HCT116 (cell line): Measurements from ENCODE around the gene ELL3. TPM values are rescaled to one million over a fixed set of nuclear protein-coding genes. Genes with fewer than 3 reads are reported as not detected.

Experiments
- ATAC-seq: fragments of 200-7000 bp; cut with Tn5 transposase; 2 replicates; pipeline ENCODE4 v1.9.1; 2020; ENCODE audit warnings: mild to moderate bottlenecking, moderate library complexity
- BruUV-seq: library from RNA; stranded (reverse); fragments of 400-500 nt; replicated peaks from 2 replicates; lab custom pipeline; 2021; lab: Mats Ljungman, UMichigan
- CTCF ChIA-PET: fragments of 300-600 bp; sonication (Branson Sonifier 250); formaldehyde crosslinking; loops from one replicate; lab custom pipeline; 2021; ENCODE audit warnings: antibody characterized with exemption; lab: Charles Lee
- POLR2A ChIA-PET: fragments of 300-600, 350-600 bp; sonication (Branson Sonifier 250); formaldehyde crosslinking; loops from one replicate; lab custom pipeline; 2021; ENCODE audit warnings: antibody characterized with exemption; lab: Charles Lee
- RAD21 ChIA-PET, 2 experiments: fragments of 300-600 bp; sonication (Branson Sonifier 250); formaldehyde crosslinking; loops; one replicate each; lab custom pipeline; 2023; ENCODE audit warnings: low total read pairs in 2 of 2; ENCODE audit not compliant: uncharacterized antibody in 2 of 2, unreplicated experiment in 2 of 2, low non-redundant PET in 1 of 2; lab: Charles Lee
- DNase-seq: peaks from one replicate; pipeline ENCODE4 v3.0.0-alpha.2; 2010; ENCODE audit warnings: low read depth, low spot score
- H2AFZ ChIP-seq: fragments of 200-600 bp; shearing (Covaris generic), sonication (generic); 2 replicates; pipeline ENCODE4 v1.6.1; 2017; ENCODE audit warnings: low read depth, mixed run types, mixed read lengths, antibody characterized with exemption, low read length; ENCODE audit not compliant: poor library complexity, severe bottlenecking
- H3K27ac ChIP-seq: 2 replicates; pipeline ENCODE4 v1.5.1; 2012; ENCODE audit warnings: low read depth, low read length
- H3K27me3 ChIP-seq: fragments of 200-600 bp; sonication (generic); 2 replicates; pipeline ENCODE4 v1.6.1; 2016; ENCODE audit warnings: mixed run types, low read length, mixed read lengths; ENCODE audit not compliant: insufficient read depth
- H3K36me3 ChIP-seq, 2 experiments: fragments of 200-500 bp in 1 of 2; fragments of 200-600 bp in 1 of 2; sonication (Bioruptor generic) in 1 of 2; sonication (generic) in 1 of 2; 2 replicates each; pipeline versions ENCODE4 v1.5.1 to v1.6.1; 2014 to 2016; ENCODE audit warnings: low read length in 2 of 2, inconsistent platforms in 1 of 2, mixed read lengths in 1 of 2, mixed run types in 1 of 2; ENCODE audit not compliant: insufficient read depth in 2 of 2, control insufficient read depth in 1 of 2
- H3K4me1 ChIP-seq, 2 experiments: fragments of 200-600 bp in 1 of 2; sonication (generic) in 1 of 2; 2 replicates each; pipeline versions ENCODE4 v1.5.1 to v1.6.1; 2012 to 2017; ENCODE audit warnings: low read length in 2 of 2, inconsistent platforms in 1 of 2, mild to moderate bottlenecking in 1 of 2, mixed read lengths in 1 of 2, mixed run types in 1 of 2, moderate library complexity in 1 of 2; ENCODE audit not compliant: insufficient read depth in 2 of 2, control insufficient read depth in 1 of 2
- H3K4me2 ChIP-seq: fragments of 200-600 bp; sonication (generic); 2 replicates; pipeline ENCODE4 v1.6.1; 2017; ENCODE audit warnings: mixed run types, low read length, mixed read lengths
- H3K4me3 ChIP-seq, 2 experiments: fragments of 200-600 bp in 1 of 2; sonication (generic) in 1 of 2; replicated peaks in 1 of 2; 2 replicates each; pipeline ENCODE4 v1.5.1; 2011 to 2016; ENCODE audit warnings: low read length in 2 of 2, control low read depth in 1 of 2, low read depth in 1 of 2, mild to moderate bottlenecking in 1 of 2, mixed read lengths in 1 of 2, mixed run types in 1 of 2
- H3K79me2 ChIP-seq: fragments of 200-600 bp; sonication (generic); 2 replicates; pipeline ENCODE4 v1.6.1; 2017; ENCODE audit warnings: mild to moderate bottlenecking, mixed run types, low read length, moderate library complexity, mixed read lengths; ENCODE audit not compliant: insufficient read depth
- H3K9ac ChIP-seq: fragments of 200-600 bp; sonication (generic); 2 replicates; pipeline ENCODE4 v1.6.1; 2016; ENCODE audit warnings: low read length, mixed read lengths
- H3K9me2 ChIP-seq: fragments of 200-600 bp; sonication (generic), shearing (Covaris generic); 2 replicates; pipeline ENCODE4 v1.6.1; 2017; ENCODE audit warnings: mixed run types, mild to moderate bottlenecking, moderate library complexity; ENCODE audit not compliant: insufficient read depth
- H3K9me3 ChIP-seq, 2 experiments: fragments of 200-500 bp in 1 of 2; fragments of 200-600 bp in 1 of 2; sonication (Bioruptor generic) in 1 of 2; sonication (generic) in 1 of 2; 2 replicates each; pipeline ENCODE4 v1.6.1; 2014 to 2017; ENCODE audit warnings: low read length in 2 of 2, mixed read lengths in 2 of 2, inconsistent platforms in 1 of 2, low read depth in 1 of 2, mild to moderate bottlenecking in 1 of 2, mixed run types in 1 of 2, moderate library complexity in 1 of 2; ENCODE audit not compliant: control insufficient read depth in 1 of 2, insufficient read depth in 1 of 2
- H4K20me1 ChIP-seq: fragments of 200-600 bp; sonication (generic), shearing (Covaris generic); 2 replicates; pipeline ENCODE4 v1.6.1; 2017; ENCODE audit warnings: mixed run types, mild to moderate bottlenecking, moderate library complexity; ENCODE audit not compliant: insufficient read depth
- CBX3 ChIP-seq: IDR thresholded peaks from 2 replicates; pipeline ENCODE4 v1.6.1; 2012; ENCODE audit warnings: low read depth
- CEBPB ChIP-seq: IDR thresholded peaks from 2 replicates; pipeline ENCODE4 v1.6.1; 2012; ENCODE audit warnings: low read depth
- EGR1 ChIP-seq: IDR thresholded peaks from 2 replicates; pipeline ENCODE4 v1.6.1; 2012; ENCODE audit warnings: low read depth
- EZH2 ChIP-seq: fragments of 200-600 bp; sonication (generic); IDR thresholded peaks from 2 replicates; pipeline ENCODE4 v1.6.1; 2017; ENCODE audit warnings: antibody characterized with exemption, mixed run types
- EZH2phosphoT487 ChIP-seq: fragments of 200-600 bp; IDR thresholded peaks from 2 replicates; pipeline ENCODE4 v1.6.1; 2018; ENCODE audit warnings: antibody characterized with exemption, borderline replicate concordance
- FOSL1 ChIP-seq: IDR thresholded peaks from 2 replicates; pipeline ENCODE4 v1.6.1; 2012; ENCODE audit warnings: low read depth
- JUND ChIP-seq: IDR thresholded peaks from 2 replicates; pipeline ENCODE4 v1.6.1; 2012
- POLR2A ChIP-seq: IDR thresholded peaks from 2 replicates; pipeline ENCODE4 v1.7.0; 2011; ENCODE audit warnings: borderline replicate concordance; ENCODE audit not compliant: insufficient read depth, insufficient read length; ENCODE audit errors: extremely low read depth
- RAD21 ChIP-seq: IDR thresholded peaks from 2 replicates; pipeline ENCODE4 v1.6.1; 2012; ENCODE audit warnings: low read depth, mild to moderate bottlenecking
- SP1 ChIP-seq: IDR thresholded peaks from 2 replicates; pipeline ENCODE4 v1.6.1; 2012; ENCODE audit warnings: low read depth
- SRF ChIP-seq: IDR thresholded peaks from 2 replicates; pipeline ENCODE4 v1.6.1; 2012; ENCODE audit warnings: low read depth
- TCF7L2 ChIP-seq: IDR thresholded peaks from 2 replicates; pipeline ENCODE4 v1.7.0; 2011; ENCODE audit warnings: borderline replicate concordance, inconsistent platforms; ENCODE audit not compliant: insufficient read depth, insufficient read length; ENCODE audit errors: extremely low read depth
- ZNF274 ChIP-seq: fragments of 200-500 bp; sonication (Bioruptor generic); IDR thresholded peaks from 2 replicates; pipeline ENCODE4 v1.6.1; 2014; ENCODE audit warnings: mild to moderate bottlenecking, low read depth, low read length, inconsistent platforms
- intact Hi-C: fragments of 100-400 bp; cut with micrococcal nuclease; formaldehyde crosslinking; loops from 2 replicates; pipeline ENCODE4 v1.10.0; 2022
- total RNA-seq: library from RNA; stranded (reverse); gene quantifications from one replicate; pipeline ENCODE4 v1.2.1, GENCODE V29; 2021; ENCODE audit not compliant: unreplicated experiment
- TF ChIP-seq, protein P1 (sequence below): IDR thresholded peaks from 2 replicates; pipeline ENCODE4 v1.6.1; 2012; ENCODE audit warnings: low read depth
- TF ChIP-seq, protein P2 (sequence below): IDR thresholded peaks from 2 replicates; pipeline ENCODE4 v1.6.1; 2012
- TF ChIP-seq, protein P3 (sequence below): IDR thresholded peaks from 2 replicates; pipeline ENCODE4 v1.6.1; 2012
- TF ChIP-seq, protein P4 (sequence below), 3 experiments: fragments of 200-600 bp in 1 of 3; sonication (generic) in 1 of 3; IDR thresholded peaks in 2 of 3; conservative IDR thresholded peaks in 1 of 3; 2 replicates each; pipeline ENCODE4 v1.5.1; 2012 to 2017; ENCODE audit warnings: low read depth in 2 of 3, low read length in 2 of 3, antibody characterized with exemption in 1 of 3, borderline replicate concordance in 1 of 3, control low read depth in 1 of 3, mild to moderate bottlenecking in 1 of 3, mixed read lengths in 1 of 3, mixed run types in 1 of 3, moderate library complexity in 1 of 3; ENCODE audit not compliant: insufficient read depth in 1 of 3

Gene ELL3
- total RNA-seq, 1 experiment from 2014 or later = 16.2 TPM

DNA sequence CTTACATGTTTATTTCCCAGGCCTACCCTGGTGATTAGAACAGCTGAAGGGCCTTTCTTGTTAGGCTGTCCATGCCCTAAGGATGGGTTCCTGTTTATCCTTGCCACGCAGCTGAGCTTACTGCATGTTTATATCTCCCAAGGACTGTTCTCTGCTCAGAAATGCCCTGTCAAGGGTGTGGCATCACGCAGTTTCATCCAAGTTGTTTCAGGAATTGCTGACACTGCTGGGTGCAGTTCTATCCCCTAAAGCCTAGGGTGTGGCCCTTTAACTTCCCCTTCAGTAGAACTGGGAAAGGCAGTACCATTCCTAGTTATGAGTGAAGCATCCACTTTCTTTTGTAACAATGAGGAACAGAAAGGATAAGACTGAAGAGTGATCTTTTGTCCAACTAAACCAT is 5.0 kb downstream of the ELL3 start:
- ChIA-PET POLR2A (interaction anchor here (1.1 kb wide), 1 partner anchor 15 kb away, joined by 3 read pairs; no protein-coding TSS in a partner anchor), CTCF (no interaction called here), RAD21 (interaction anchor here in 1 of 2 experiments (0.8 kb wide), 1 partner anchor 26 kb away, joined by 5 read pairs; the partner anchor contains the start of gene PDIA3)
- H3K27me3 ChIP-seq = no peaks in the 10 kb centered on the region
- no peaks in the 10 kb centered on the region for H3K9me2 ChIP-seq
- DNase-seq = no peak
- peaks cover 9 to 17% of the 10 kb centered on the region in 2 experiments for H3K4me1 ChIP-seq
- H4K20me1 ChIP-seq = peaks cover 11% of the 10 kb centered on the region; the same call in 1 of the 2 replicates
- no peak overlapping the region for H2AFZ ChIP-seq
- H3K36me3 ChIP-seq = peaks cover 43 to 47% of the 10 kb centered on the region in 2 experiments
- no peaks in the 10 kb centered on the region for H3K9me3 ChIP-seq
- TF ChIP-seq, protein P1, sequence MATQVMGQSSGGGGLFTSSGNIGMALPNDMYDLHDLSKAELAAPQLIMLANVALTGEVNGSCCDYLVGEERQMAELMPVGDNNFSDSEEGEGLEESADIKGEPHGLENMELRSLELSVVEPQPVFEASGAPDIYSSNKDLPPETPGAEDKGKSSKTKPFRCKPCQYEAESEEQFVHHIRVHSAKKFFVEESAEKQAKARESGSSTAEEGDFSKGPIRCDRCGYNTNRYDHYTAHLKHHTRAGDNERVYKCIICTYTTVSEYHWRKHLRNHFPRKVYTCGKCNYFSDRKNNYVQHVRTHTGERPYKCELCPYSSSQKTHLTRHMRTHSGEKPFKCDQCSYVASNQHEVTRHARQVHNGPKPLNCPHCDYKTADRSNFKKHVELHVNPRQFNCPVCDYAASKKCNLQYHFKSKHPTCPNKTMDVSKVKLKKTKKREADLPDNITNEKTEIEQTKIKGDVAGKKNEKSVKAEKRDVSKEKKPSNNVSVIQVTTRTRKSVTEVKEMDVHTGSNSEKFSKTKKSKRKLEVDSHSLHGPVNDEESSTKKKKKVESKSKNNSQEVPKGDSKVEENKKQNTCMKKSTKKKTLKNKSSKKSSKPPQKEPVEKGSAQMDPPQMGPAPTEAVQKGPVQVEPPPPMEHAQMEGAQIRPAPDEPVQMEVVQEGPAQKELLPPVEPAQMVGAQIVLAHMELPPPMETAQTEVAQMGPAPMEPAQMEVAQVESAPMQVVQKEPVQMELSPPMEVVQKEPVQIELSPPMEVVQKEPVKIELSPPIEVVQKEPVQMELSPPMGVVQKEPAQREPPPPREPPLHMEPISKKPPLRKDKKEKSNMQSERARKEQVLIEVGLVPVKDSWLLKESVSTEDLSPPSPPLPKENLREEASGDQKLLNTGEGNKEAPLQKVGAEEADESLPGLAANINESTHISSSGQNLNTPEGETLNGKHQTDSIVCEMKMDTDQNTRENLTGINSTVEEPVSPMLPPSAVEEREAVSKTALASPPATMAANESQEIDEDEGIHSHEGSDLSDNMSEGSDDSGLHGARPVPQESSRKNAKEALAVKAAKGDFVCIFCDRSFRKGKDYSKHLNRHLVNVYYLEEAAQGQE = no peak
- no peak for TF ChIP-seq RAD21
- TF ChIP-seq SRF = no peak
- TF ChIP-seq CBX3 = no peak
- no peak for TF ChIP-seq EZH2phosphoT487
- no peak for TF ChIP-seq TCF7L2
- TF ChIP-seq ZNF274 = no peak
- no peak for TF ChIP-seq POLR2A
- TF ChIP-seq, protein P2, sequence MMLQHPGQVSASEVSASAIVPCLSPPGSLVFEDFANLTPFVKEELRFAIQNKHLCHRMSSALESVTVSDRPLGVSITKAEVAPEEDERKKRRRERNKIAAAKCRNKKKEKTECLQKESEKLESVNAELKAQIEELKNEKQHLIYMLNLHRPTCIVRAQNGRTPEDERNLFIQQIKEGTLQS = no peak
- TF ChIP-seq, protein P3, sequence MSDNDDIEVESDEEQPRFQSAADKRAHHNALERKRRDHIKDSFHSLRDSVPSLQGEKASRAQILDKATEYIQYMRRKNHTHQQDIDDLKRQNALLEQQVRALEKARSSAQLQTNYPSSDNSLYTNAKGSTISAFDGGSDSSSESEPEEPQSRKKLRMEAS = no peak
- no peak for TF ChIP-seq FOSL1
- TF ChIP-seq CEBPB = no peak
- TF ChIP-seq EZH2 = no peak
- TF ChIP-seq EGR1 = no peak
- TF ChIP-seq JUND = no peak
- no peak for TF ChIP-seq SP1
- TF ChIP-seq, protein P4, sequence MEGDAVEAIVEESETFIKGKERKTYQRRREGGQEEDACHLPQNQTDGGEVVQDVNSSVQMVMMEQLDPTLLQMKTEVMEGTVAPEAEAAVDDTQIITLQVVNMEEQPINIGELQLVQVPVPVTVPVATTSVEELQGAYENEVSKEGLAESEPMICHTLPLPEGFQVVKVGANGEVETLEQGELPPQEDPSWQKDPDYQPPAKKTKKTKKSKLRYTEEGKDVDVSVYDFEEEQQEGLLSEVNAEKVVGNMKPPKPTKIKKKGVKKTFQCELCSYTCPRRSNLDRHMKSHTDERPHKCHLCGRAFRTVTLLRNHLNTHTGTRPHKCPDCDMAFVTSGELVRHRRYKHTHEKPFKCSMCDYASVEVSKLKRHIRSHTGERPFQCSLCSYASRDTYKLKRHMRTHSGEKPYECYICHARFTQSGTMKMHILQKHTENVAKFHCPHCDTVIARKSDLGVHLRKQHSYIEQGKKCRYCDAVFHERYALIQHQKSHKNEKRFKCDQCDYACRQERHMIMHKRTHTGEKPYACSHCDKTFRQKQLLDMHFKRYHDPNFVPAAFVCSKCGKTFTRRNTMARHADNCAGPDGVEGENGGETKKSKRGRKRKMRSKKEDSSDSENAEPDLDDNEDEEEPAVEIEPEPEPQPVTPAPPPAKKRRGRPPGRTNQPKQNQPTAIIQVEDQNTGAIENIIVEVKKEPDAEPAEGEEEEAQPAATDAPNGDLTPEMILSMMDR (IDR thresholded peaks at IDR 0.05 in 2 of 3, conservative IDR thresholded peaks at IDR 0.05 in 1 of 3; ENCODE audit: borderline replicate concordance in 1 of 3, insufficient read depth in 1 of 3, low read depth in 2 of 3, low read length in 2 of 3) = no peak
- no peak overlapping the region for H3K27ac ChIP-seq
- BruUV-seq = no TSS peak
- H3K4me2 ChIP-seq = no peak overlapping the region
- ATAC-seq = no peak
- intact Hi-C loops = loop anchor here (10.0 kb wide), 1 partner anchor 327 kb away; no protein-coding TSS in a partner anchor
- no peaks in the 10 kb centered on the region; the same call in 1 of the 2 replicates for H3K79me2 ChIP-seq
- H3K4me3 ChIP-seq = no peak overlapping the region
- no peak overlapping the region for H3K9ac ChIP-seq
